ENCODE measurements around the gene NKAIN2. TPM values are rescaled to one million over a fixed set of nuclear protein-coding genes. Genes with fewer than 3 reads are reported as not detected.

Gene NKAIN2
- polyA plus RNA-seq, 1 of the 3 experiments (the other 2 are of a cell fraction): not detected

DNA sequence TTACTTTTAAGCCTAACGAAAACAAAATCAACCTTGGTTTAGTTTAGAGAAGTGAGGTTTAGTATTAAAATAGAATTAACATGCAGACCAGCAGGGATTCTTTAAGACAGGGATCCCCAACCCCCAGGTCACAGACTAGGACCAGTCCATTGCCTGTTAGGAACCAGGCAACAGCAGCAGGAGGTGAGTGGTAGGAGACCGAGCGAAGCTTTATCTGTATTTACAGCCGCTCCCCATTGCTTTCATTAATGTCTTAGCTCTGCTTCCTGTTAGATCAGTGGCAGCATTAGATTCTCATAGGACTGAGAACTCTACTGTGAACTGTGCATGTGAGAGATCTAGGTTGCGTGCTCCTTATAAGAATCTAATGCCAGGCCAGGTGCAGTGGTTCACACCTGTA is 225.9 kb downstream of the NKAIN2 start:
- ChIA-PET CTCF (no interaction called here), POLR2A (no interaction called here)
- no peaks in the 10 kb centered on the region for H3K27me3 ChIP-seq (ENCODE audit: insufficient read depth)
- no peaks in the 10 kb centered on the region for H3K36me3 ChIP-seq (replicated peaks in 1 of 2; ENCODE audit: control insufficient read depth in 1 of 2, insufficient read depth in 2 of 2, low read length in 1 of 2)
- WGBS (ENCODE audit: low lambda C conversion rate): 15% methylated on average over 5 of the region's 5 CpGs
- no peak overlapping the region for H3K9ac ChIP-seq
- no peak for DNase-seq
- H4K20me1 ChIP-seq (ENCODE audit: insufficient read depth): no peaks in the 10 kb centered on the region
- no peaks in the 10 kb centered on the region for H3K4me1 ChIP-seq (ENCODE audit: control insufficient read depth in 1 of 2, insufficient read depth in 2 of 2, low read depth in 1 of 2, low read length in 1 of 2)
- no peak overlapping the region for H2AFZ ChIP-seq (ENCODE audit: low read depth)
- H3K9me3 ChIP-seq: no peaks in the 10 kb centered on the region
- no peaks in the 10 kb centered on the region for H3K79me2 ChIP-seq (ENCODE audit: insufficient read depth)
- no peak overlapping the region for H3K4me3 ChIP-seq (ENCODE audit: low read depth in 2 of 2, low read length in 1 of 2)
- H3F3A ChIP-seq (replicated peaks; ENCODE audit: insufficient read depth): no peaks in the 10 kb centered on the region
- H3K27ac ChIP-seq (ENCODE audit: low read depth in 2 of 2, low read length in 1 of 2): no peak overlapping the region
- no peak overlapping the region for H3K4me2 ChIP-seq
- no peaks in the 10 kb centered on the region for H3K9me2 ChIP-seq
- TF ChIP-seq RFX5 (IDR thresholded peaks at IDR 0.05; ENCODE audit: low read length) (no peak), FOSL2 (IDR thresholded peaks at IDR 0.05; ENCODE audit: borderline replicate concordance, low read depth) (no peak), CHD2 (IDR thresholded peaks at IDR 0.05; ENCODE audit: low read length, partially characterized antibody) (no peak), NRF1 (IDR thresholded peaks at IDR 0.05; ENCODE audit: low read depth, low read length) (no peak), RCOR1 (IDR thresholded peaks at IDR 0.05; ENCODE audit: low read length) (no peak), SMC3 (IDR thresholded peaks at IDR 0.05; ENCODE audit: low read depth, low read length) (no peak), FOXJ3 (CRISPR knock-in tag; IDR thresholded peaks at IDR 0.05) (no peak), ELF1 (IDR thresholded peaks at IDR 0.05) (no peak), JUND (IDR thresholded peaks at IDR 0.05) (no peak), SIN3A (IDR thresholded peaks at IDR 0.05; ENCODE audit: borderline replicate concordance, low read depth, low read length) (no peak), YY1 (IDR thresholded peaks at IDR 0.05; ENCODE audit: low read depth) (no peak), MXI1 (IDR thresholded peaks at IDR 0.05; ENCODE audit: low read depth, low read length) (no peak), TCF12 (IDR thresholded peaks at IDR 0.05) (no peak), GATA2 (CRISPR knock-in tag; IDR thresholded peaks at IDR 0.05) (no peak), RXRA (IDR thresholded peaks at IDR 0.05; ENCODE audit: borderline replicate concordance, low read depth) (no peak)
- TF ChIP-seq, protein P1, sequence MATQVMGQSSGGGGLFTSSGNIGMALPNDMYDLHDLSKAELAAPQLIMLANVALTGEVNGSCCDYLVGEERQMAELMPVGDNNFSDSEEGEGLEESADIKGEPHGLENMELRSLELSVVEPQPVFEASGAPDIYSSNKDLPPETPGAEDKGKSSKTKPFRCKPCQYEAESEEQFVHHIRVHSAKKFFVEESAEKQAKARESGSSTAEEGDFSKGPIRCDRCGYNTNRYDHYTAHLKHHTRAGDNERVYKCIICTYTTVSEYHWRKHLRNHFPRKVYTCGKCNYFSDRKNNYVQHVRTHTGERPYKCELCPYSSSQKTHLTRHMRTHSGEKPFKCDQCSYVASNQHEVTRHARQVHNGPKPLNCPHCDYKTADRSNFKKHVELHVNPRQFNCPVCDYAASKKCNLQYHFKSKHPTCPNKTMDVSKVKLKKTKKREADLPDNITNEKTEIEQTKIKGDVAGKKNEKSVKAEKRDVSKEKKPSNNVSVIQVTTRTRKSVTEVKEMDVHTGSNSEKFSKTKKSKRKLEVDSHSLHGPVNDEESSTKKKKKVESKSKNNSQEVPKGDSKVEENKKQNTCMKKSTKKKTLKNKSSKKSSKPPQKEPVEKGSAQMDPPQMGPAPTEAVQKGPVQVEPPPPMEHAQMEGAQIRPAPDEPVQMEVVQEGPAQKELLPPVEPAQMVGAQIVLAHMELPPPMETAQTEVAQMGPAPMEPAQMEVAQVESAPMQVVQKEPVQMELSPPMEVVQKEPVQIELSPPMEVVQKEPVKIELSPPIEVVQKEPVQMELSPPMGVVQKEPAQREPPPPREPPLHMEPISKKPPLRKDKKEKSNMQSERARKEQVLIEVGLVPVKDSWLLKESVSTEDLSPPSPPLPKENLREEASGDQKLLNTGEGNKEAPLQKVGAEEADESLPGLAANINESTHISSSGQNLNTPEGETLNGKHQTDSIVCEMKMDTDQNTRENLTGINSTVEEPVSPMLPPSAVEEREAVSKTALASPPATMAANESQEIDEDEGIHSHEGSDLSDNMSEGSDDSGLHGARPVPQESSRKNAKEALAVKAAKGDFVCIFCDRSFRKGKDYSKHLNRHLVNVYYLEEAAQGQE (IDR thresholded peaks at IDR 0.05; ENCODE audit: low read depth, low read length): no peak
- TF ChIP-seq, protein P2, sequence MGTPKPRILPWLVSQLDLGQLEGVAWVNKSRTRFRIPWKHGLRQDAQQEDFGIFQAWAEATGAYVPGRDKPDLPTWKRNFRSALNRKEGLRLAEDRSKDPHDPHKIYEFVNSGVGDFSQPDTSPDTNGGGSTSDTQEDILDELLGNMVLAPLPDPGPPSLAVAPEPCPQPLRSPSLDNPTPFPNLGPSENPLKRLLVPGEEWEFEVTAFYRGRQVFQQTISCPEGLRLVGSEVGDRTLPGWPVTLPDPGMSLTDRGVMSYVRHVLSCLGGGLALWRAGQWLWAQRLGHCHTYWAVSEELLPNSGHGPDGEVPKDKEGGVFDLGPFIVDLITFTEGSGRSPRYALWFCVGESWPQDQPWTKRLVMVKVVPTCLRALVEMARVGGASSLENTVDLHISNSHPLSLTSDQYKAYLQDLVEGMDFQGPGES (IDR thresholded peaks at IDR 0.05; ENCODE audit: low read depth, low read length): no peak
- TF ChIP-seq, protein P3, sequence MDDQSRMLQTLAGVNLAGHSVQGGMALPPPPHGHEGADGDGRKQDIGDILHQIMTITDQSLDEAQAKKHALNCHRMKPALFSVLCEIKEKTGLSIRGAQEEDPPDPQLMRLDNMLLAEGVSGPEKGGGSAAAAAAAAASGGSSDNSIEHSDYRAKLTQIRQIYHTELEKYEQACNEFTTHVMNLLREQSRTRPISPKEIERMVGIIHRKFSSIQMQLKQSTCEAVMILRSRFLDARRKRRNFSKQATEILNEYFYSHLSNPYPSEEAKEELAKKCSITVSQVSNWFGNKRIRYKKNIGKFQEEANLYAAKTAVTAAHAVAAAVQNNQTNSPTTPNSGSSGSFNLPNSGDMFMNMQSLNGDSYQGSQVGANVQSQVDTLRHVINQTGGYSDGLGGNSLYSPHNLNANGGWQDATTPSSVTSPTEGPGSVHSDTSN (IDR thresholded peaks at IDR 0.05): no peak
- TF ChIP-seq, protein P4, sequence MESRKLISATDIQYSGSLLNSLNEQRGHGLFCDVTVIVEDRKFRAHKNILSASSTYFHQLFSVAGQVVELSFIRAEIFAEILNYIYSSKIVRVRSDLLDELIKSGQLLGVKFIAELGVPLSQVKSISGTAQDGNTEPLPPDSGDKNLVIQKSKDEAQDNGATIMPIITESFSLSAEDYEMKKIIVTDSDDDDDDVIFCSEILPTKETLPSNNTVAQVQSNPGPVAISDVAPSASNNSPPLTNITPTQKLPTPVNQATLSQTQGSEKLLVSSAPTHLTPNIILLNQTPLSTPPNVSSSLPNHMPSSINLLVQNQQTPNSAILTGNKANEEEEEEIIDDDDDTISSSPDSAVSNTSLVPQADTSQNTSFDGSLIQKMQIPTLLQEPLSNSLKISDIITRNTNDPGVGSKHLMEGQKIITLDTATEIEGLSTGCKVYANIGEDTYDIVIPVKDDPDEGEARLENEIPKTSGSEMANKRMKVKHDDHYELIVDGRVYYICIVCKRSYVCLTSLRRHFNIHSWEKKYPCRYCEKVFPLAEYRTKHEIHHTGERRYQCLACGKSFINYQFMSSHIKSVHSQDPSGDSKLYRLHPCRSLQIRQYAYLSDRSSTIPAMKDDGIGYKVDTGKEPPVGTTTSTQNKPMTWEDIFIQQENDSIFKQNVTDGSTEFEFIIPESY (IDR thresholded peaks at IDR 0.05; ENCODE audit: borderline replicate concordance, low read depth): no peak
- TF ChIP-seq, protein P5, sequence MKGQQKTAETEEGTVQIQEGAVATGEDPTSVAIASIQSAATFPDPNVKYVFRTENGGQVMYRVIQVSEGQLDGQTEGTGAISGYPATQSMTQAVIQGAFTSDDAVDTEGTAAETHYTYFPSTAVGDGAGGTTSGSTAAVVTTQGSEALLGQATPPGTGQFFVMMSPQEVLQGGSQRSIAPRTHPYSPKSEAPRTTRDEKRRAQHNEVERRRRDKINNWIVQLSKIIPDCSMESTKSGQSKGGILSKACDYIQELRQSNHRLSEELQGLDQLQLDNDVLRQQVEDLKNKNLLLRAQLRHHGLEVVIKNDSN (IDR thresholded peaks at IDR 0.05; ENCODE audit: borderline replicate concordance, low read depth): no peak

Measured in SK-N-SH (cell line).